Immature natural killer cell (primary cell): ENCODE data around the gene STIMATE. TPM values are rescaled to one million over a fixed set of nuclear protein-coding genes. Genes with fewer than 3 reads are reported as not detected.

Source experiments
- DNase-seq, 3 donors: peaks; one replicate each; pipeline ENCODE4 v3.0.0; 2022; ENCODE audit warnings: mixed read lengths in 1 of 3
- H3K27ac Mint-ChIP-seq, 6 donors: one replicate each; pipeline ENCODE4 v1.8.0; 2020; ENCODE audit warnings: mixed read lengths in 6 of 6, mild to moderate bottlenecking in 5 of 6, inconsistent platforms in 4 of 6, moderate library complexity in 3 of 6
- H3K27me3 Mint-ChIP-seq, 3 donors: one replicate each; pipeline ENCODE4 v1.8.0; 2020 to 2021; ENCODE audit warnings: low read depth in 3 of 3, mild to moderate bottlenecking in 3 of 3, mixed read lengths in 3 of 3, moderate library complexity in 3 of 3, inconsistent platforms in 1 of 3
- H3K36me3 Mint-ChIP-seq, 3 donors: one replicate each; pipeline ENCODE4 v1.8.0; 2020; ENCODE audit warnings: mixed read lengths in 3 of 3, inconsistent platforms in 2 of 3, mild to moderate bottlenecking in 2 of 3
- H3K4me1 Mint-ChIP-seq, 2 donors: one replicate each; pipeline ENCODE4 v1.8.0; 2020; ENCODE audit warnings: inconsistent platforms in 2 of 2, mild to moderate bottlenecking in 2 of 2, mixed read lengths in 2 of 2, moderate library complexity in 1 of 2
- H3K4me3 Mint-ChIP-seq, 5 donors: one replicate each; pipeline ENCODE4 v1.8.0; 2020; ENCODE audit warnings: mild to moderate bottlenecking in 5 of 5, mixed read lengths in 5 of 5, inconsistent platforms in 3 of 5, moderate library complexity in 3 of 5
- H3K9me3 Mint-ChIP-seq, 6 donors: one replicate each; pipeline ENCODE4 v1.8.0; 2020; ENCODE audit warnings: mild to moderate bottlenecking in 6 of 6, mixed read lengths in 6 of 6, inconsistent platforms in 4 of 6, moderate library complexity in 3 of 6
- polyA plus RNA-seq, 3 donors: library from polyadenylated mRNA; unstranded; fragments of 300-500 nt; fragmentation: Illumina TruSeq; gene quantifications; one replicate each; pipeline ENCODE4 v1.2.3, GENCODE V29; 2021

STIMATE gene
- polyA plus RNA-seq, 3 donors from 2014 or later: 3.3 to 11.0 (median 8.2) TPM

GRCh38 chr3:52851348-52851747 lies 46.0 kb downstream of the STIMATE start:
- peaks cover 6 to 25% (median 7%) of the 10 kb centered on the region in 3 donors for H3K36me3 Mint-ChIP-seq
- no peaks in the 10 kb centered on the region for H3K9me3 Mint-ChIP-seq
- H3K27ac Mint-ChIP-seq: no peak overlapping the region
- no peaks in the 10 kb centered on the region for H3K27me3 Mint-ChIP-seq
- H3K4me3 Mint-ChIP-seq: no peak overlapping the region
- DNase-seq: peak in 2 of 3 donors; percentile 21 to 28
- H3K4me1 Mint-ChIP-seq: no peaks in the 10 kb centered on the region

- DNase-seq: no peak
- no peak overlapping the region for H3K27ac Mint-ChIP-seq
- no peaks in the 10 kb centered on the region for H3K4me1 Mint-ChIP-seq
- peaks cover 5 to 25% (median 7%) of the 10 kb centered on the region in 3 donors for H3K36me3 Mint-ChIP-seq
- no peaks in the 10 kb centered on the region for H3K27me3 Mint-ChIP-seq
- H3K9me3 Mint-ChIP-seq: no peaks in the 10 kb centered on the region
- H3K4me3 Mint-ChIP-seq: no peak overlapping the region
Measured at GRCh38 chr3:52849656-52850055, 47.7 kb downstream of the STIMATE start.

- no peaks in the 10 kb centered on the region for H3K27me3 Mint-ChIP-seq
- no peak overlapping the region for H3K27ac Mint-ChIP-seq
- H3K4me3 Mint-ChIP-seq: no peak overlapping the region
- DNase-seq: no peak
- peaks cover 0 to 2% of the 10 kb centered on the region in 2 donors for H3K4me1 Mint-ChIP-seq
- H3K9me3 Mint-ChIP-seq: no peaks in the 10 kb centered on the region
- peaks cover 7 to 33% (median 11%) of the 10 kb centered on the region in 3 donors for H3K36me3 Mint-ChIP-seq
Measured at GRCh38 chr3:52848617-52849016, 48.7 kb downstream of the STIMATE start.

- DNase-seq: no peak
- Mint-ChIP-seq H3K36me3 (peaks cover 7 to 30% (median 11%) of the 10 kb centered on the region in 3 donors), H3K4me3 (no peak overlapping the region), H3K9me3 (no peaks in the 10 kb centered on the region), H3K27me3 (no peaks in the 10 kb centered on the region), H3K27ac (peak overlapping the region in 1 of 6 donors; percentile 58), H3K4me1 (peaks cover 0 to 2% of the 10 kb centered on the region in 2 donors)
Measured at GRCh38 chr3:52847726-52848125, 49.6 kb downstream of the STIMATE start.

GRCh38 chr3:52847241-52847640 lies 50.1 kb downstream of the STIMATE start:
- no peak for DNase-seq
- no peaks in the 10 kb centered on the region for H3K9me3 Mint-ChIP-seq
- peaks cover 7 to 34% (median 11%) of the 10 kb centered on the region in 3 donors for H3K36me3 Mint-ChIP-seq
- H3K27me3 Mint-ChIP-seq: no peaks in the 10 kb centered on the region
- no peak overlapping the region for H3K4me3 Mint-ChIP-seq
- H3K4me1 Mint-ChIP-seq: peaks cover under 1 to 2% of the 10 kb centered on the region in 2 donors
- H3K27ac Mint-ChIP-seq: peak overlapping the region in 1 of 6 donors; percentile 58

GRCh38 chr3:52846432-52846965 lies 50.8 kb downstream of the STIMATE start:
- Mint-ChIP-seq H3K36me3 (peaks cover 12 to 35% (median 16%) of the 10 kb centered on the region in 3 donors), H3K4me1 (peaks cover 7 to 10% of the 10 kb centered on the region in 2 donors), H3K27ac (no peak overlapping the region), H3K9me3 (no peaks in the 10 kb centered on the region), H3K27me3 (peaks cover 0 to 1% (median 0%) of the 10 kb centered on the region in 3 donors), H3K4me3 (no peak overlapping the region)
- DNase-seq: no peak

GRCh38 chr3:52845691-52846431 lies 51.5 kb downstream of the STIMATE start:
- no peak overlapping the region for H3K4me3 Mint-ChIP-seq
- H3K27ac Mint-ChIP-seq: no peak overlapping the region
- peaks cover 12 to 39% (median 15%) of the 10 kb centered on the region in 3 donors for H3K36me3 Mint-ChIP-seq
- peaks cover 14 to 16% of the 10 kb centered on the region in 2 donors for H3K4me1 Mint-ChIP-seq
- no peak for DNase-seq
- H3K9me3 Mint-ChIP-seq: no peaks in the 10 kb centered on the region
- H3K27me3 Mint-ChIP-seq: peaks cover 0 to 2% (median 0%) of the 10 kb centered on the region in 3 donors

GRCh38 chr3:52845157-52845556 lies 52.2 kb downstream of the STIMATE start:
- H3K4me1 Mint-ChIP-seq: peaks cover 21 to 23% of the 10 kb centered on the region in 2 donors
- peaks cover 0 to 2% (median 0%) of the 10 kb centered on the region in 3 donors for H3K27me3 Mint-ChIP-seq
- no peak overlapping the region for H3K4me3 Mint-ChIP-seq
- H3K9me3 Mint-ChIP-seq: no peaks in the 10 kb centered on the region
- H3K36me3 Mint-ChIP-seq: peaks cover 13 to 42% (median 14%) of the 10 kb centered on the region in 3 donors
- DNase-seq: no peak
- H3K27ac Mint-ChIP-seq: no peak overlapping the region

GRCh38 chr3:52844290-52844975 lies 52.9 kb downstream of the STIMATE start:
- no peaks in the 10 kb centered on the region for H3K9me3 Mint-ChIP-seq
- no peak for DNase-seq
- H3K27me3 Mint-ChIP-seq: peaks cover 0 to 2% (median 0%) of the 10 kb centered on the region in 3 donors
- H3K27ac Mint-ChIP-seq: peak overlapping the region in 1 of 6 donors; percentile 54
- H3K4me1 Mint-ChIP-seq: peaks cover 28 to 30% of the 10 kb centered on the region in 2 donors
- H3K4me3 Mint-ChIP-seq: no peak overlapping the region
- H3K36me3 Mint-ChIP-seq: peaks cover 14 to 44% (median 15%) of the 10 kb centered on the region in 3 donors

GRCh38 chr3:52843881-52844280 lies 53.5 kb downstream of the STIMATE start:
- H3K27ac Mint-ChIP-seq: no peak overlapping the region
- H3K9me3 Mint-ChIP-seq: no peaks in the 10 kb centered on the region
- H3K4me3 Mint-ChIP-seq: no peak overlapping the region
- peaks cover 14 to 41% (median 15%) of the 10 kb centered on the region in 3 donors for H3K36me3 Mint-ChIP-seq
- peaks cover 34 to 36% of the 10 kb centered on the region in 2 donors for H3K4me1 Mint-ChIP-seq
- peaks cover 0 to 4% (median 0%) of the 10 kb centered on the region in 3 donors for H3K27me3 Mint-ChIP-seq
- no peak for DNase-seq

- Mint-ChIP-seq H3K9me3 (no peaks in the 10 kb centered on the region), H3K27me3 (peaks cover 0 to 4% (median 0%) of the 10 kb centered on the region in 3 donors), H3K27ac (peak overlapping the region in 1 of 6 donors; percentile 61), H3K4me1 (peaks cover 40 to 42% of the 10 kb centered on the region in 2 donors), H3K4me3 (no peak overlapping the region), H3K36me3 (peaks cover 14 to 39% (median 15%) of the 10 kb centered on the region in 3 donors)
- DNase-seq: no peak
Measured at GRCh38 chr3:52843108-52843865, 54.1 kb downstream of the STIMATE start.

- DNase-seq: no peak
- peak overlapping the region in 1 of 6 donors; percentile 15 for H3K27ac Mint-ChIP-seq
- no peak overlapping the region for H3K4me3 Mint-ChIP-seq
- peaks cover 0 to 4% (median 0%) of the 10 kb centered on the region in 3 donors for H3K27me3 Mint-ChIP-seq
- H3K4me1 Mint-ChIP-seq: peaks cover 48 to 50% of the 10 kb centered on the region in 2 donors
- H3K36me3 Mint-ChIP-seq: peaks cover 8 to 37% (median 14%) of the 10 kb centered on the region in 3 donors
- H3K9me3 Mint-ChIP-seq: no peaks in the 10 kb centered on the region
Measured at GRCh38 chr3:52842424-52842823, 54.9 kb downstream of the STIMATE start.

- Mint-ChIP-seq H3K27ac (peak overlapping the region in 3 of 6 donors; percentile 4 to 59 (median 15)), H3K27me3 (peaks cover 0 to 4% (median 0%) of the 10 kb centered on the region in 3 donors), H3K36me3 (peaks cover 8 to 33% (median 14%) of the 10 kb centered on the region in 3 donors), H3K9me3 (no peaks in the 10 kb centered on the region), H3K4me3 (no peak overlapping the region), H3K4me1 (peaks cover 53 to 55% of the 10 kb centered on the region in 2 donors)
- DNase-seq: no peak
Measured at GRCh38 chr3:52841981-52842340, 55.4 kb downstream of the STIMATE start.
